Neural cell (in vitro differentiated cells): ENCODE measurements around the gene ANP32E.

Source experiments
- CTCF ChIP-seq: fragments of 450-650 bp; IDR thresholded peaks from 2 replicates; pipeline ENCODE4 v1.5.1; 2014; ENCODE audit warnings: antibody characterized with exemption, mild to moderate bottlenecking, moderate library complexity; ENCODE audit not compliant: poor library complexity, severe bottlenecking
- EP300 ChIP-seq: fragments of 450-650 bp; conservative IDR thresholded peaks from 2 replicates; pipeline ENCODE4 v1.6.1; 2014; ENCODE audit warnings: antibody characterized with exemption, mild to moderate bottlenecking, moderate library complexity; ENCODE audit not compliant: poor library complexity, severe bottlenecking
- EZH2 ChIP-seq: fragments of 200-600, 300-800 bp; shearing (Covaris generic), sonication (generic); IDR thresholded peaks from 2 replicates; pipeline ENCODE4 v1.6.1; 2014; ENCODE audit warnings: antibody characterized with exemption, low read length, borderline replicate concordance, mild to moderate bottlenecking; ENCODE audit not compliant: insufficient read depth, poor library complexity, severe bottlenecking
- POLR2AphosphoS5 ChIP-seq: IDR thresholded peaks from 2 replicates; pipeline ENCODE4 v1.6.1; 2012
- RAD21 ChIP-seq: fragments of 450-650 bp; conservative IDR thresholded peaks from 2 replicates; pipeline ENCODE4 v1.6.1; 2014; ENCODE audit warnings: antibody characterized with exemption, mild to moderate bottlenecking, moderate library complexity
- REST ChIP-seq: IDR thresholded peaks from 2 replicates; pipeline ENCODE4 v1.6.1; 2012; ENCODE audit warnings: borderline replicate concordance
- SMC3 ChIP-seq: fragments of 450-650 bp; conservative IDR thresholded peaks from 2 replicates; pipeline ENCODE4 v1.6.1; 2014; ENCODE audit warnings: antibody characterized with exemption, mild to moderate bottlenecking, moderate library complexity; ENCODE audit not compliant: poor library complexity
- TAF1 ChIP-seq: IDR thresholded peaks from 2 replicates; pipeline ENCODE4 v1.6.1; 2012; ENCODE audit warnings: low read depth

- TF ChIP-seq EZH2 = no peak
- no peak for TF ChIP-seq CTCF
- no peak for TF ChIP-seq RAD21
- TF ChIP-seq REST = no peak
- TF ChIP-seq TAF1 = no peak
- no peak for TF ChIP-seq EP300
- TF ChIP-seq SMC3 = no peak
- no peak for TF ChIP-seq POLR2AphosphoS5
These were observed 53.7 kb downstream of the ANP32E start for GRCh38 chr1:150182247-150182646.
